Right kidney (tissue), 1 donor: Measurements from ENCODE around the gene RPS2.
"Not testable (repeated sequence)": the region's sequence is repeated elsewhere in the genome, so short reads cannot be mapped to it uniquely, and the experiment has no call there.

Source experiments
- DNase-seq: peaks from one replicate; pipeline ENCODE4 v3.0.0-alpha.2; 2016

The RPS2 gene

GRCh38 chr16:1965396-1966001 lies 873 bp upstream of the RPS2 start:
- no peak for DNase-seq

DNA sequence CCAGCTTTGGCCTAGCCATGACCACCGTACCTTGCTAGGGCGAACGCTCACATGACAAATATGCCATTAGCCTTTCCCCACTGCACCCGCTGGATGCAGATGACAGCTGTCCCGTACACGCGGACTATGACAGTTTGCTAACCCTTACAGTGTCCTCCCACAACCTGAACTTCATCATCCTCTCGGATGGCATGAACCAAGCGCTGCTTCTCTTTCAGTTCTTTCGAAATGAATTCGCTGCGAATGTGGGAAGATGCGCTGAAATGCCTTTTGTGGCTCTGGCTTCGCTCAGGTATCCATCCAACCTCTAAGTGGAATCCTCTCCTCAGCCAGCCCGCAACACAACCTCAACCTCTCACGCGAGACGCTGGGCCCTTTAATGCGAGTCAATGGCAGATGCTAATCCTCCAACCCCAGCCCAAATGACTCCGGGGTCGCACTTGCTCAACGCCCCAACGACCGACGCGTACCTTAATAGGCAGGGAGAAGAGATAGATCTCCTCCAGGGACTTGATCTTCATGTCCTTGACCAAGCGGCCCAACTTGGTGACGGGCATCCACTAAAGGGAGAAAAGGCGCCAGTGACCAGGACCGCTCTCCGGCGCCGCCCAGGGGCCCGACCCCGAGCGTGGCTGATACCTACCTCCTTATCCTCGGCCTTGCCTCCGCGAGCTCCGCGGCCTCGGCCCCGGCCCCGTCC lies 670 bp downstream of the RPS2 start:
- no peak for DNase-seq

GRCh38 chr16:1962161-1963153 lies 2.2 kb downstream of the RPS2 start:
- DNase-seq = not testable (repeated sequence)

DNA sequence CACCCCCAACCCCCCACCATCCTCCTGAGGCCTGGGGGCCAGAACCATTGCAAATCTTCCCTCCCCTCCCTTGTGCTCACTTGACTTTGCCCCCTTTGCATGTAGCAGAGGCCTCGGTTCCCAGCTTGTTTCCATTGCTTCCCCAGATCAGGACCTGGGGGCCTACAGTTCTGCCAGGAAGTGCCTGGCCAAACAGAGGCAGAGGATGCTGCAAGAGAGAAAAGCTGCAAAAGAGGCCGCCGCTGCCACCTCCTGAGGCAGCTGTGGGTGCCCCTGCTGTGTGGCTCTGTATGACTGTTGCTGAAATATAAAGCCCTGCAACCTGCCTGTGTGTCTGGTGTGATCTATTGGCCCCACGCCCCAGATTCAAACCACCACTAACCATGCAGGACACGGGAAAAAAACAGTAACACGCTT lies 3.0 kb downstream of the RPS2 start:
- DNase-seq = no peak

GRCh38 chr16:1960665-1961630 lies 3.7 kb downstream of the RPS2 start:
- no peak for DNase-seq

DNA sequence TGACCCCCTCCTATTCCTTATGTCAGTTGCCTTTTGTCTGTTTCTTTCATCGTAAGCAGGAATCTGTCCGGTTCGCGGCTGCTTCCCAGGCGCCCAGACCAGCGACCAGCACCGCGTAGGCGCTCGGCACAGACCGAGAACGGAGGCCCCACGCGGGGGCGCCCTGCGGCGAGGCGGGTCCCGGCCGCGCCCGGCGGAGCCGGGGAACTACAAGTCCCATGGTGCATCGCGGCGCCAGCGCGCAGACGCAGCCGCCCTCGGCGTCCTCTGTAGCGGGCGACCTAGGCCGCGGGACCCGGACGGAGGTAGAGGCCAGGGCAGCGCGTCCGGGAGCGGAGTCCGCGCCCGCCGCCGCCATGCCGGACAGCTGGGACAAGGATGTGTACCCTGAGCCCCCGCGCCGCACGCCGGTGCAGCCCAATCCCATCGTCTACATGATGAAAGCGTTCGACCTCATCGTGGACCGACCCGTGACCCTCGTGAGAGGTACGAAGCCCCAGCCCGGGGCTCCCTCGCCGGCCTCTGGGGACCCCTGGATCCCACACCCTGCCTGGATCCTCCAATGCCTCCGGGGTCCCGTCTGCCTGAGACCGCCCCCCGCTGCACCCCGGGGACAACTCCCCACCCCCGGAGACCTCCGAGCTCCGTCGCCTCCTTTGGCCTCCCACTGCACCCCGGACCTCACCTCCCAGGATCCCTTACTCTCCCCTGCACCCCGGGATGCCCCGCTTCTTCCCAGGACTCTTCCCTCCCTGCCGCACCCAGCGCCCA lies 5.2 kb downstream of the RPS2 start, which contains the start of gene NDUFB10:
Gene NDUFB10 (plus strand): TSS at position 270 of the 771 bp plus-strand sequence. CDS start 87 bp downstream, at position 357.
- peak; percentile 91 for DNase-seq

- DNase-seq = no peak
Observed at GRCh38 chr16:1958715-1959268, 5.8 kb downstream of the RPS2 start.

GRCh38 chr16:1958143-1958491 lies 6.5 kb downstream of the RPS2 start:
- not testable (repeated sequence) for DNase-seq

- not testable (repeated sequence) for DNase-seq
Observed at GRCh38 chr16:1957434-1958142, 7.0 kb downstream of the RPS2 start.

GRCh38 chr16:1953734-1954133 lies 10.9 kb downstream of the RPS2 start:
- DNase-seq = no peak

- DNase-seq = no peak
Observed at GRCh38 chr16:1950559-1950958, 14.1 kb downstream of the RPS2 start.

- DNase-seq = no peak
Observed at GRCh38 chr16:1950047-1950446, 14.6 kb downstream of the RPS2 start.

DNA sequence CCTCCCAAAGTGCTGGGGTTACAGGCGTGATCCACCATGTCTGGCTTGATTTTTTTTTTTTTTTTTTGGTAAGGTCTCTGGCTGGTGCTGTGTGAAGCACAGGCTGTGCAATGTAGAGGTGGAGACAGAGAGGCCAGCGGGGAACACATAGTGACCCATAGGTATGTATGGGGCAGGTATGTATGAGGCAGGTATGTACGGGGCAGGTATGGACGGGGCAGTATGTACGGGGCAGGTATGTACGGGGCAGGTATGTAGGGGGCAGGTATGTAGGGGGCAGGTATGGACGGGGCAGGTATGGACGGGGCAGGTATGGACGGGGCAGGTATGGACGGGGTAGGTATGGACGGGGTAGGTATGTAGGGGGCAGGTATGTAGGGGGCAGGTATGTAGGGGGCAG lies 15.1 kb downstream of the RPS2 start:
- DNase-seq = no peak

- no peak for DNase-seq
Observed at GRCh38 chr16:1947369-1947670, 17.3 kb downstream of the RPS2 start.

GRCh38 chr16:1946495-1947368 lies 17.9 kb downstream of the RPS2 start:
- DNase-seq = no peak

- no peak for DNase-seq
Observed at GRCh38 chr16:1945559-1946391, 18.9 kb downstream of the RPS2 start.

DNA sequence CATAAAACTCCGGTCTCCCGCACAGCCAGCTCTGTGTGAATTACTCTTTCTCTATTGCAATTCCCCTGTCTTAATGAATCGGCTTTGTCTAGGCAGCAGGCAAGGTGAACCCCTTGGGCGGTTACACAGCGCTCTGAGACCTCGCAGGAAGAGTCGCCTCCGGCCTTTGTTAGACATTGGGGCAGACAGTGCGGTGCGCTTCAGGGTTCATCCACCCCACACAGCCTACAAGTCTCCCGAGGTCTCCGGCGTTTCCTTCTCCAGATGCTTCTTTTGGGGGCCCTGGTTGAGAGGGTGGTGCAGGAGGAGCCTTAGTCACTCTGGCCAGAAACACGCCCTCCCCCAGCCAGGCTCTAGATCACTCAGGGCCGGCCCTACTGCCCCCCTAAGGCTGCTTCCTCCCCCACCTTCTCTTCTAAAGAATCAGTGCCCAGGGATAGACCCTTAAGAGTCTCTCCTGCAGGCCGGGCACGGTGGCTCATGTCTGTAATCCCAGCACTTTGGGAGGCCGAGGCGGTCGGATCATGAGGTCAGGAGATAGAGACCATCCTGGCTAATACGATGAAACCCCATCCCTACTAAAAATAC lies 19.9 kb downstream of the RPS2 start:
- DNase-seq = no peak
